NOMO-1 treated with DMSO at 0.1 percent for 48 hours (cell line): ENCODE measurements around the gene NDUFA8.
"Not testable (repeated sequence)": the region's sequence is repeated elsewhere in the genome, so short reads cannot be mapped to it uniquely, and the experiment has no call there.

Experiments
- DNase-seq: peaks from one replicate; lab custom pipeline; 2025; ENCODE audit not compliant: unreplicated experiment; lab: John Stamatoyannopoulos, UW

The NDUFA8 gene

DNA sequence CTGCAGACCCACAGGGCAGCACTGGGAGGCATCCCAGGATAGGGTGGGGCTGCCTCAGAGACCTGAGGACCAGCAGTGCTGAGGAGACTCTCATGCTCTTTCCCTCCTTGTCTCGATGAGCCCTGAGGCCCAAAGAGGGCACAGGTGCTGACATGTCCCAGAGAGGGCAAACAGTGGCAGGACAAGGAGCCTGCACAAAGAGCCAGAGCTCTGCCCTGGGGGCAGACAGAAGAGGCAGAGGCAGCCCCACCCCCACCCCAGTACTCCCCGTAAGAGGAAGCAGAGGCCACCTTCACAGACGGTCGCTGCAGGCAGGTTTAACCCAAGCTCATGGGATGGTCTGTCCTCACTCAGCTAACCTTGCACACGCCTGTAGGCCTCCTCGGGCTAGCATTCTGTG, 37.1 kb downstream of the NDUFA8 start:
- DNase-seq, result no peak

DNA sequence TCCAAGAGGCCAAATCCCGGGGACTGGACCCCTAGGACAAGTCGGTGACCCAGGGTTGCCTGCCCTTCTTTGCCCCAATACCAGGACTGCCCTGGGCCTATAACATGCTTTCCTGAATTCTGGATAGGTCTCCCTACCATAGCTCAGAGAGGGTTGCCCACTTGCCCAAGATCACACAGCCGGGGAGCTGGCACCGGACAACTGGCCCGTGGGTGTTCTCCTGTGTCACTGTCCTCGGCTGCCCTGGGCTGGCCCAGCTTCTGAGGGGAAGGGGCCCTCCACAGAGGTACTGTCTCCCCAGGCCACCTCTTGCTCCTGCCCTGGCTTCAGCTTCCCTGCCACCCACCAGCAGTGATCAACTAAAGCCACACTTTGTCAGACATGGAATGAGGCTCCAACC, 37.6 kb downstream of the NDUFA8 start:
- DNase-seq, result no peak

DNA sequence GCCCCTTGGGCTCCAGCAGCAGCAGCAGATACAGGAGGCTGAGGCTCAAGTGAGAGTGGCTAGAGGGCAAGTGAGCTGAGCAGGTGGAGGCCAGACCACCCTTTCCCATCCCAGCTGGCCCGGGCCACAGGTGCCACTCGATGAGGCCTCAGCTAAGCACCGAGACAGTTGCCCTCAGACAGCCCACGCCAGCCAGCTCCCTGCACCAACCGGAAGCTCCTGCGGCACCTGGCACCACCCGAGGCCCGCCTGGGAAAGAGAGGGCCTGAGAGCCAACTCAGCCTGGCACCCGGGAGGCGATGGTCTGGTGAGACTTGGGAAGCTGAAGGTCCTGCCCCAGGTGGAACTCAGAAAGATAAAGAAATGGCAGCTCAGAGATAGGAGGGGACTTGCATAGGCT, 38.2 kb downstream of the NDUFA8 start:
- DNase-seq, result no peak

DNA sequence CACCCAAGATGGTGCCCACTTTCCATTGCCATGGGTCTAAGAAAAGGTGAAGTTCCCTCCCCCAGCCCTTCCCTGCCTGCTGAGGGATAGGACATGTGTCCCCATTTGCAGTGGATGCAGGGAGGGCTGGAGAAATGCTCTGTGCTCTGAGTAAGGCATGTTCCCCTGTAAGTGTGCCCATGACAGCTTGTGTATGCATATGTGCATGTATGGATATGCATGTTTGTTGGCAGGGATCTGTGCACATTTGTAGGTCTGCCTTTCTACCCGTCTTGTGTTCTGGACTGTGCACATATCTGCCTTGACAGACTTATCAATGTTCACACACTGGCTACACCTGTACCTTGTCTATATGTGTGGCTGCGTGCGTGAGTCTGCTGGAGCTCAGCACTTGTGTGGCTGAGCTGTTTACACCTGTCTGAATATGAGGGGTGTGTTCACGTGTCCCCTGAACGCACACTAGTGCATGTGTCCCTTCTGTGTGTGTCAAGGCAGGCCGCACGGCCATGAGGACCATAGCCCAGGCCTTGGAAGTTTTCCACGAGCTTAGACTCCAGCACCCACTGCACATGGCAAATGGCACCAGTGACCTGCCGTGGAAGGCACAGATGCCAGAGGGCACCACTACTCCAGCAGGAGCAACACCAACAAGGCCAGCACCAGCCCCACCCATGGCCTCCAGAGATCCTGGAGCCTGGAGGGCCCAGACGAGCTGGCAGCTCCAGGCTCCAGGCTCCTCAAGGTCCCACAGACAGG, 39.1 kb downstream of the NDUFA8 start:
- no peak for DNase-seq

- DNase-seq, result no peak
Observed at GRCh38 chr9:122119721-122120120, 39.9 kb downstream of the NDUFA8 start.

DNA sequence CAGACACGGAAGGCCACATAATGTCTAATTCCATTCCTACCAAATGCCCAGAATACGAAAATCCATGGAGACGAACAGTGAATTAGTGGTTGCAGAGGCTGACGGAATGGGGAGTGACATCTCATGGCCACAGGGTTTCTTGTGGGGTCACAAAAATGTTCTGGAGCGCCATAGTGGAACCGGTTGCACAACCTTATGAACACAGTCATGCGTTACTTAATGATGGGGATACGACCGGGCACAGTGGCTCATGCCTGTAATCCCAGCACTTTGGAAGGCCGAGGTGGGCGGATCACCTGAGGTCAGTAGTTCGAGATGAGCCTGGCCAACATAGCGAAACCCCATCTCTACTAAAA, 40.4 kb downstream of the NDUFA8 start:
- no peak for DNase-seq

DNA sequence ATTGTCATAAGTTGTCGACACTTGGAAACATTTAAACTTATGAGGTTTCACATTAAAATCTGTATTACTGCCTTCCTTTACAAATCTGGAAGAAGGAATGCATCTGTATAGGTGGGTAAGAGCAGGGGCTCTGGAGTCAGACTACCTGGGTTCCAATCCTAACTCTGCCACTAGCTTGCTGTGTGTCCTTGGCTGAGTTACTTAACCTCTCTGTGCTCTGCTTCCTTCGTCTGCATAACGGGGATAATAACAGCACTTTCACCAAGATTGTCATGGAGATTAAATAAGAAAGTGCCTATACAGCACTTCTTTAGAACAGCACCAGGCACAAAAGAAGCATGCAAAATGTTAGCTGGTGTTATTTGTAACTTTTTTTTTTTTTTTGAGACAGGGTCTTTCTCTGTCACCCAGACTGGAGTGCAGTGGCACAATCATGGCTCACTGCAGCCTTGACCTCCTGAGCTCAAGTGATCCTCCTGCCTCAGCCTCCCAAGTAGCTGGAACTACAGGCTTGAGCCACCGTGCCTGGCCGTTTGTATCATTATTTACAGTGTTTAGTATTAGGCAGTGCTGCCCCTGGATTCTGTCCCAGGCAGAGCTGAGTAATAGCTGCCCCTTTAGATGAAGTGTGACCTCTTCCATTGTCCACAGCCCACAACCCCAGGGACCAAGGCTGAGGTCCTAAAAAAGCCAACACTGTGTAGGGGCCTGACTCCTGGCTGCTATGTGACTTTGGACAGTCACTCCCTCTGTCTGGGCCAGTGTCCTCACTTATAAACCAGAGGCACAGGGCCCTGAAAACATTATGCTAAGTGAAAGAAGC, 41.0 kb downstream of the NDUFA8 start:
- no peak for DNase-seq

DNA sequence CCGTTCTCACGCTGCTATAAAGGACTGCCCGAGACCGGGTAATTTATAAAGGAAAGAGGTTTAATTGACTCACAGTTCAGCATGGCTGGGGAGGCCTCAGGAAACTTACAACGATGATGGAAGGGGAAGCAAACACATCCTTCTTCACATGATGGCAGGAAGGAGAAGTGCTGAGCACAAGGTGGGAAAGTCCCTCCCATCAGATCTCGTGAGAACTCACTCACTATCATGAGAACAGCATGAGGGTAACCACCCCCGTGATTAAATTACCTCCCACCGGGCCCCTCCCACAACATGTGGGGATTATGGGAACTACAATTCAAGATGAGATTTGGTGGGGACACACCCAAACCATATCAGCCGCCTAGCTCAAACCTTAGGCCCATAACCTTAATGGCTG, 42.3 kb downstream of the NDUFA8 start:
- not testable (repeated sequence) for DNase-seq

GRCh38 chr9:122116448-122117173, 43.0 kb downstream of the NDUFA8 start:
- DNase-seq, result no peak

DNA sequence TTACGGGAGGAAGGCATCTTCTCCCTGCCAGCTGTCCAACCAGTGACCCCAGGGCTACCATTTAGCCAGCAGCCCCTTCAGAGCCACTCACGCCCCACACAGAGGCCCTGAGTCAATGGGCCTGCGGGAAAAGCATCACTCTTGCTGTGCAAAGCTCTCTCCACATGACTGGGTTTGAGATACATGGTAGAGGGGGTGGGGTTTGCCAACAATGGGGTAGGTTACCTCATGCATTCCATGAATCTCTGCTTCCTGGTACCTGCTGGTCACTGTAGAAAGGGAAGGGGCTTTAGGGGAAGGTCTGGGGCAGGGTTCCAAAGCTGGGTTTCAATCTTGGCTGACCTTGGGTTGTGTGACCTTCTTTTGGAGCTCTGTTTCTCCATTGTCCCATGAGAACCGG, 43.5 kb downstream of the NDUFA8 start:
- DNase-seq, result no peak

GRCh38 chr9:122115176-122116035, 44.2 kb downstream of the NDUFA8 start:
- DNase-seq, result no peak

DNA sequence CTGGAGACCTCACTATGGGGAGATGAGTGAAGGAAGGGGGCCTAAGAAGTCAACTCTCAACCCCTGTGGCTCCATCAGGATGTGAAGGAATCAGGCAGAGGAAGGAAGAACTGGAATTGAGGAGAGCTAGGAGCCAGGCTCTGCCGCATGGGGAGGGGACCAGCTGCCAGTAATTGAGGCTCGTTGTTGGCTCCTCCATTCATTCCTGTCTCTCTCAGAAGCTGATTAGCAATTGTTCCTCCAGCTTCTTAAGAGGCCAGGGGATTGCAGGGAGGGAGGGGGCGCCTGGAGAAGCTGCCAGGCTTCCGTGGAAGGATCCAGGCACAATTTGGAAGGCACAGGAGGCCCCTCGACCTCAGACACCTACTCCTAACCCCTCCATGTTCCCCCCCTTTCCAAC, 46.0 kb downstream of the NDUFA8 start:
- DNase-seq, result no peak

GRCh38 chr9:122112238-122112637, 47.3 kb downstream of the NDUFA8 start:
- no peak for DNase-seq

DNA sequence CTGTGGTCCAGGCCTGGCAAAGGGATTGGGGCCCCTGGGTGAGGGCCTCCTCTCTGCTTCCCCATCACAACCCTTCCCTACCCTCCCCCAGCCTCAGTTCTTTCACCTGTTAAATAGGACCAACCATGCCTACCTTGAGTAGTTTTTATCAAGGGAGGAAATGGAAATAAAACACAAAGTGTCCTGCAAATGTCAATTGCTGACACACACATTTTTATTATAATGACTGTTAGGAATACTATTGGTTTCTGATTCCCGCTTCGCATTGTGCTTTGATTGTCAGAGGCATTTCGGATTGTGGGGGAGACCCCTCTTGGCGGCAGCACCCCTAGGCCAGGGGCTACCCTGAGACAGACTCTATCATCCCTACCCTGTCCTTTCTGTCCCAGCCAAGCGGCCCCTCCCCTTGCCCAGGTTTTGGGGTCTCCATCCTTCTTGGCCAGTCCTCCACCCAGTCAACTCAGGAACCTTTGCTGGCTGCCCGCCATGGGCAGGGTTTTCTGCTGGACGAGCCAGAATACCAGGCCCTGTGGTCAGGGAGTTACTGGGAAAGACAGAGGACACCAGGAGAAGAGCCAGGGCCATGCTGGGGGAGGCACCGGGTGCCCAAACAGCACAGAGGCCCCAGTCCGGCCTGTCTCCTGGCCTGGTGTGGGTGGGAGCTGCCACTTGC, 48.0 kb downstream of the NDUFA8 start:
- DNase-seq, result no peak

GRCh38 chr9:122110100-122110833, 49.3 kb downstream of the NDUFA8 start:
- no peak for DNase-seq

GRCh38 chr9:122109035-122109813, 50.4 kb downstream of the NDUFA8 start:
- no peak for DNase-seq

- DNase-seq, result no peak
Observed at GRCh38 chr9:122107291-122107805, 52.2 kb downstream of the NDUFA8 start.

GRCh38 chr9:122106576-122106975, 53.0 kb downstream of the NDUFA8 start:
- no peak for DNase-seq

DNA sequence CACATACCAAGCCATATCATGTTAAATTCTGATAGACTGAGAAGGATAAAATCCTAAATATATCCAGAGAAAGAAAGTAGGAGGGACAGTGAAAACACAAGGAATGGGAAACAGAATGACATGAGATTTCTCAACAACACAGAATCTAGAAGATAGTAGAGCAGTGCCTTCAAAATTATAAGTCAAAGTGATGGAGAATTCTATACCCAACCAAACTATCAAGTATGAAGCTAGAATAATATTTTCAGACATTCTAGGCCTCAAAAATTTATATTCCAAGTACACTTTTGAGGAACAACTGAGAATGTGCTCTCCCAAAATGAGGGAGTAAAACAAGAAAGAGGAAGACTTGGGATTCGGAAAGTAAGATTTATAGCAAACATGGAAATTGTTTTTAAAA, 55.6 kb downstream of the NDUFA8 start:
- no peak for DNase-seq
